K562 (cell line): ENCODE measurements around the gene GP2. TPM values are rescaled to one million over a fixed set of nuclear protein-coding genes. Genes with fewer than 3 reads are reported as not detected.
A peak's percentile ranks its signal among the peaks of the same experiment; 100 is the strongest.

Source experiments
- ATAC-seq: fragments of 200-7000 bp; cut with Tn5 transposase; 3 replicates; pipeline ENCODE4 v1.9.1; 2020; ENCODE audit warnings: moderate library complexity
- BruUV-seq: library from RNA; stranded (reverse); fragments of 400-500 nt; replicated peaks from 2 replicates; lab custom pipeline; 2021; lab: Mats Ljungman, UMichigan
- CTCF ChIA-PET: fragments of 300-600 bp; formaldehyde crosslinking; extraction: SDS; loops from one replicate; lab custom pipeline; 2021; ENCODE audit warnings: low intra/inter-chr PET ratio; lab: Yijun Ruan, JAX
- POLR2A ChIA-PET: fragments of 300-600, 350-650 bp; sonication (Branson Sonifier 250); formaldehyde crosslinking; extraction: SDS; loops from one replicate; lab custom pipeline; 2021; ENCODE audit warnings: antibody characterized with exemption, inconsistent platforms; lab: Yijun Ruan, JAX
- DNase-seq, 4 experiments: peaks; one replicate each; pipeline versions ENCODE4 v3.0.0 to v3.0.0-alpha.2; 2011 to 2018; ENCODE audit warnings: low spot score in 3 of 4, mixed read lengths in 3 of 4; ENCODE audit errors: extremely low read depth in 1 of 4
- FAIRE-seq: peaks from 2 replicates; lab custom pipeline; 2011; peaks lifted over from hg19 to GRCh38; lab: Jason Lieb, UNC
- H2AFZ ChIP-seq: 2 replicates; pipeline ENCODE4 v1.6.0; 2011; ENCODE audit warnings: low read depth, low read length, control low read depth, inconsistent platforms
- H3K27ac ChIP-seq: fragments of 200-600 bp; 3 replicates; pipeline ENCODE4 v1.8.0; 2011; ENCODE audit warnings: low read depth, mild to moderate bottlenecking, control low read depth, inconsistent platforms, low read length, moderate library complexity, mixed read lengths; ENCODE audit errors: extremely low read depth
- H3K27me3 ChIP-seq, 2 experiments: fragments of 300-600 bp in 1 of 2; 2 replicates in 1 of 2; 3 replicates in 1 of 2; pipeline versions ENCODE4 v1.6.0 to v1.8.0; 2011; ENCODE audit warnings: inconsistent platforms in 2 of 2, low read length in 2 of 2, mild to moderate bottlenecking in 1 of 2, mixed read lengths in 1 of 2, moderate library complexity in 1 of 2; ENCODE audit not compliant: control insufficient read depth in 2 of 2, insufficient read depth in 2 of 2
- H3K36me3 ChIP-seq: fragments of 300-600 bp; 3 replicates; pipeline ENCODE4 v1.8.0; 2011; ENCODE audit warnings: mild to moderate bottlenecking, low read length, inconsistent platforms; ENCODE audit not compliant: control insufficient read depth, insufficient read depth
- H3K4me1 ChIP-seq, 2 experiments: fragments of 200-600 bp in 1 of 2; replicated peaks in 1 of 2; 2 replicates in 1 of 2; 3 replicates in 1 of 2; pipeline versions ENCODE4 v1.5.1 to v1.8.0; 2011; ENCODE audit warnings: inconsistent platforms in 2 of 2, low read length in 2 of 2, mild to moderate bottlenecking in 1 of 2, mixed read lengths in 1 of 2, moderate library complexity in 1 of 2; ENCODE audit not compliant: control insufficient read depth in 2 of 2, insufficient read depth in 2 of 2
- H3K4me2 ChIP-seq: 2 replicates; pipeline ENCODE4 v1.6.1; 2011; ENCODE audit warnings: low read length, control low read depth, inconsistent platforms, mixed read lengths; ENCODE audit not compliant: insufficient read depth
- H3K4me3 ChIP-seq: fragments of 200-600 bp; sonication (generic), shearing (Covaris generic); 2 replicates; pipeline ENCODE4 v1.5.1; 2016; ENCODE audit warnings: control low read depth, inconsistent platforms
- H3K79me2 ChIP-seq: fragments of 200-600 bp; 3 replicates; pipeline ENCODE4 v1.8.0; 2011; ENCODE audit warnings: low read length, inconsistent platforms; ENCODE audit not compliant: control insufficient read depth, insufficient read depth
- H3K9ac ChIP-seq, 2 experiments: 2 replicates each; pipeline versions ENCODE4 v1.6.0 to v1.6.1; 2011; ENCODE audit warnings: low read depth in 2 of 2, low read length in 2 of 2, control low read depth in 1 of 2, inconsistent platforms in 1 of 2, mild to moderate bottlenecking in 1 of 2, mixed read lengths in 1 of 2; ENCODE audit not compliant: insufficient read depth in 1 of 2
- H3K9me1 ChIP-seq: one replicate; pipeline ENCODE4 v1.6.0; 2011; ENCODE audit warnings: inconsistent platforms, mild to moderate bottlenecking, low read length, moderate library complexity; ENCODE audit not compliant: control insufficient read depth, insufficient read depth
- H3K9me3 ChIP-seq: replicated peaks from 2 replicates; pipeline ENCODE4 v1.5.1; 2011; ENCODE audit warnings: low read depth, low read length, inconsistent platforms; ENCODE audit not compliant: control insufficient read depth, insufficient read depth
- H4K20me1 ChIP-seq: replicated peaks from 2 replicates; pipeline ENCODE4 v1.6.1; 2011; ENCODE audit warnings: low read length, inconsistent platforms, mixed read lengths; ENCODE audit not compliant: control insufficient read depth, insufficient read depth
- ARNT ChIP-seq, 2 experiments: fragments of 450-650 bp; IDR thresholded peaks; 2 replicates each; pipeline ENCODE4 v1.6.1; 2016; ENCODE audit warnings: mild to moderate bottlenecking in 1 of 2
- CBX1 ChIP-seq: sonication (generic); IDR thresholded peaks from 2 replicates; pipeline ENCODE4 v1.6.1; 2016; ENCODE audit warnings: antibody characterized with exemption, low read depth, mild to moderate bottlenecking
- CHD1 ChIP-seq: fragments of 200-600 bp; sonication (generic); IDR thresholded peaks from one replicate; pipeline ENCODE4 v1.6.1; 2012; ENCODE audit warnings: mild to moderate bottlenecking, moderate library complexity, low read length, inconsistent platforms
- MECOM ChIP-seq: fragments of 250-450 bp; sonication (Bioruptor Pico); IDR thresholded peaks from 2 replicates; pipeline ENCODE4 v1.8.0; 2022; ENCODE audit warnings: inconsistent platforms
- RAD21 ChIP-seq, 2 experiments: fragments of 250-450 bp in 1 of 2; fragments of 450-650 bp in 1 of 2; sonication (Bioruptor Pico) in 1 of 2; formaldehyde crosslinking in 1 of 2; IDR thresholded peaks in 1 of 2; conservative IDR thresholded peaks in 1 of 2; 2 replicates each; pipeline versions ENCODE4 v1.4.0 to v1.8.0; 2020 to 2022; ENCODE audit warnings: mild to moderate bottlenecking in 2 of 2, moderate library complexity in 1 of 2
- REST ChIP-seq, 2 experiments: fragments of 450-650 bp; formaldehyde crosslinking in 1 of 2; IDR thresholded peaks; 2 replicates each; pipeline versions ENCODE4 v1.4.0 to v1.6.1; 2014 to 2020; ENCODE audit warnings: mild to moderate bottlenecking in 2 of 2, borderline replicate concordance in 1 of 2, low read depth in 1 of 2
- SMC3 ChIP-seq: conservative IDR thresholded peaks from 2 replicates; pipeline ENCODE4 v1.6.1; 2011; ENCODE audit warnings: low read depth, low read length, improper control_type of control experiment; ENCODE audit not compliant: insufficient read depth
- TFE3 ChIP-seq: fragments of 450-650 bp; formaldehyde crosslinking; IDR thresholded peaks from 2 replicates; pipeline ENCODE4 v1.4.0; 2020; ENCODE audit warnings: mild to moderate bottlenecking, mixed read lengths
- ZNF324 ChIP-seq: fragments of 250-450 bp; sonication (Bioruptor Pico); IDR thresholded peaks from 2 replicates; pipeline ENCODE4 v1.4.0; 2020; ENCODE audit warnings: mild to moderate bottlenecking
- WGBS: fragments of 100-300 bp; shearing (Covaris generic); methylation state at CpG from one replicate; pipeline ENCODE4 v1.1.6; 2016; ENCODE audit warnings: low coverage, mixed read lengths; ENCODE audit not compliant: insufficient coverage; ENCODE audit errors: missing lambda C conversion rate; 5-methylcytosine and 5-hydroxymethylcytosine counted together
- in situ Hi-C: fragments of 300-500 bp; cut with MboI; formaldehyde crosslinking; loops from 4 replicates; pipeline ENCODE4 v1.15.0; 2018; ENCODE audit warnings: inconsistent platforms, mixed read lengths
- intact Hi-C: fragments of 100-400 bp; cut with micrococcal nuclease; formaldehyde crosslinking; loops from 2 replicates; pipeline ENCODE4 v1.14.2; 2022
- polyA plus RNA-seq, 8 experiments: library from polyadenylated mRNA; depleted of rRNA in 4 of 8; stranded (reverse) in 5 of 8; unstranded in 3 of 8; fragments of >200 nt; fragmentation: Nextera tagmentation in 2 of 8; fragmentation: Illumina TruSeq in 1 of 8; extraction: Ambion mirVana in 2 of 8; extraction: Trizol in 1 of 8; gene quantifications; 2 replicates each; pipeline versions ENCODE4 v1.2.1 to v1.2.3, GENCODE V29; 2011 to 2014; ENCODE audit warnings: inconsistent platforms in 1 of 8, missing spikeins in 1 of 8
- total RNA-seq, 7 experiments: library from RNA; depleted of rRNA in 6 of 7; stranded (reverse); fragments of >200 nt in 6 of 7; fragmentation: Illumina TruSeq in 2 of 7; extraction: Trizol in 2 of 7; gene quantifications; 2 replicates each; pipeline versions ENCODE4 v1.2.1 to v1.2.3, GENCODE V29; 2011 to 2021; ENCODE audit warnings: low replicate concordance in 1 of 7

The GP2 gene
- total and polyA plus RNA-seq, 9 of the 15 experiments (the other 6 are each of a cell fraction or from before 2014, with no cell fraction given), result 5.9 TPM; not detected in 8

- TF ChIP-seq TFE3 (CRISPR knock-in tag) (no peak), MECOM (CRISPR knock-in tag) (no peak), CHD1 (no peak), ZNF324 (CRISPR knock-in tag) (no peak), CBX1 (no peak)
Observed at GRCh38 chr16:20363191-20363590, 35.9 kb upstream of the GP2 start (continued).

- H3K79me2 ChIP-seq, result no peaks in the 10 kb centered on the region
- 0% methylated on average over 2 of the region's 2 CpGs for WGBS
- no peaks in the 10 kb centered on the region for H3K9me3 ChIP-seq
- no peak overlapping the region for H2AFZ ChIP-seq
- intact Hi-C loops, result no loop called here
- DNase-seq (peak; percentile 20 to 41 (median 30)), FAIRE-seq (peak; percentile 46), ATAC-seq (peak; percentile 57; the same call in 1 of the 3 replicates)
- H3K4me1 ChIP-seq, result no peaks in the 10 kb centered on the region
- peaks cover 0 to 7% of the 10 kb centered on the region in 2 experiments; a peak in 2 of 5 replicates for H3K27me3 ChIP-seq
- ChIA-PET POLR2A (interaction anchor here (1.0 kb wide), 1 partner anchor 13 kb away, joined by 3 read pairs; no protein-coding TSS in a partner anchor), CTCF (no interaction called here)
- H3K9ac ChIP-seq, result no peak overlapping the region
- in situ Hi-C loops, result no loop called here
- H3K27ac ChIP-seq, result no peak overlapping the region
- no peak overlapping the region for H3K4me2 ChIP-seq
- no peaks in the 10 kb centered on the region for H4K20me1 ChIP-seq
- H3K4me3 ChIP-seq, result no peak overlapping the region
- H3K9me1 ChIP-seq, result no peaks in the 10 kb centered on the region
- no TSS peak for BruUV-seq
- no peaks in the 10 kb centered on the region for H3K36me3 ChIP-seq
- 0 out of 2 replicates have a peak, but pooled peaks have one; percentile 31 for TF ChIP-seq SMC3
- peak in 1 of 2 experiments; percentile 46; a peak in 2 of 4 replicates for TF ChIP-seq RAD21 (CRISPR knock-in tag; conservative IDR thresholded peaks at IDR 0.05 in 1 of 2, IDR thresholded peaks at IDR 0.05 in 1 of 2)
- TF ChIP-seq ARNT (IDR thresholded peaks at IDR 0.05), result no peak
- peak; percentile 29; the same call in 1 of the 2 replicates for TF ChIP-seq REST (IDR thresholded peaks at IDR 0.05; ENCODE audit: borderline replicate concordance)
- TF ChIP-seq REST (CRISPR knock-in tag; IDR thresholded peaks at IDR 0.05; ENCODE audit: low read depth), result no peak
Observed at GRCh38 chr16:20359997-20360396, 32.7 kb upstream of the GP2 start.
